ENCODE measurements around the gene GMDS. TPM values are rescaled to one million over a fixed set of nuclear protein-coding genes. Genes with fewer than 3 reads are reported as not detected.

The GMDS gene
- total RNA-seq, 6 experiments from 2014 or later, result 13.2 to 18.0 (median 14.7) TPM

GRCh38 chr6:1613346-1613687 lies 632.1 kb downstream of the GMDS start:
- Mint-ChIP-seq H3K9me3 (no peaks in the 10 kb centered on the region), H3K27ac (peak overlapping the region; percentile 92), H3K36me3 (ENCODE audit: low read depth) (peaks cover 25% of the 10 kb centered on the region), H3K4me3 (peak overlapping the region; percentile 98), H3K27me3 (ENCODE audit: insufficient read depth) (peaks cover 6% of the 10 kb centered on the region), H3K4me1 (ENCODE audit: low read depth) (peaks cover 24% of the 10 kb centered on the region)
- no peak for DNase-seq
- no peak for TF ChIP-seq CTCF (IDR thresholded peaks at IDR 0.05)

- Mint-ChIP-seq H3K4me1 (ENCODE audit: low read depth) (peaks cover 28% of the 10 kb centered on the region), H3K27me3 (ENCODE audit: insufficient read depth) (peaks cover 10% of the 10 kb centered on the region), H3K4me3 (peak overlapping the region; percentile 98), H3K36me3 (ENCODE audit: low read depth) (peaks cover 28% of the 10 kb centered on the region), H3K9me3 (no peaks in the 10 kb centered on the region), H3K27ac (peak overlapping the region; percentile 92)
- no peak for TF ChIP-seq CTCF (IDR thresholded peaks at IDR 0.05)
- DNase-seq, result peak; percentile 87
Observed at GRCh38 chr6:1612974-1613306, 632.5 kb downstream of the GMDS start.

GRCh38 chr6:1612299-1612973 lies 633.0 kb downstream of the GMDS start:
- Mint-ChIP-seq H3K9me3 (no peaks in the 10 kb centered on the region), H3K4me1 (ENCODE audit: low read depth) (peaks cover 33% of the 10 kb centered on the region), H3K27ac (peak overlapping the region; percentile 92), H3K36me3 (ENCODE audit: low read depth) (peaks cover 31% of the 10 kb centered on the region), H3K4me3 (peak overlapping the region; percentile 98), H3K27me3 (ENCODE audit: insufficient read depth) (peaks cover 15% of the 10 kb centered on the region)
- no peak for DNase-seq
- TF ChIP-seq CTCF (IDR thresholded peaks at IDR 0.05), result no peak

- Mint-ChIP-seq H3K4me3 (peak overlapping the region; percentile 98), H3K27ac (peak overlapping the region; percentile 92), H3K27me3 (ENCODE audit: insufficient read depth) (peaks cover 22% of the 10 kb centered on the region), H3K9me3 (no peaks in the 10 kb centered on the region), H3K4me1 (ENCODE audit: low read depth) (peaks cover 40% of the 10 kb centered on the region), H3K36me3 (ENCODE audit: low read depth) (peaks cover 37% of the 10 kb centered on the region)
- no peak for TF ChIP-seq CTCF (IDR thresholded peaks at IDR 0.05)
- DNase-seq, result no peak
Observed at GRCh38 chr6:1611572-1612298, 633.7 kb downstream of the GMDS start.

- no peak for DNase-seq
- no peak overlapping the region for H3K4me3 Mint-ChIP-seq
- no peaks in the 10 kb centered on the region for H3K9me3 Mint-ChIP-seq
- H3K36me3 Mint-ChIP-seq (ENCODE audit: low read depth), result peaks cover 37% of the 10 kb centered on the region
- TF ChIP-seq CTCF (IDR thresholded peaks at IDR 0.05), result no peak
- H3K4me1 Mint-ChIP-seq (ENCODE audit: low read depth), result peaks cover 44% of the 10 kb centered on the region
- H3K27ac Mint-ChIP-seq, result no peak overlapping the region
- H3K27me3 Mint-ChIP-seq (ENCODE audit: insufficient read depth), result peaks cover 26% of the 10 kb centered on the region
Observed at GRCh38 chr6:1611322-1611571, 634.2 kb downstream of the GMDS start.
